Natural killer cell (primary cell): ENCODE data around the gene CPA5. TPM values are rescaled to one million over a fixed set of nuclear protein-coding genes. Genes with fewer than 3 reads are reported as not detected.

Experiments used
- ATAC-seq, 3 donors: fragments of 150-1000 bp in 2 of 3; fragments of 200-7000 bp in 1 of 3; cut with Tn5 transposase; 1 replicate in 1 of 3; 2 replicates in 2 of 3; pipeline ENCODE4 v1.10.0; 2021; ENCODE audit warnings: mild to moderate bottlenecking in 2 of 3, moderate library complexity in 2 of 3
- DNase-seq, 2 donors: peaks; one replicate each; pipeline versions ENCODE4 v3.0.0 to v3.0.0-alpha.2; 2013 to 2021; ENCODE audit warnings: mixed read lengths in 1 of 2
- H3K27ac ChIP-seq: one replicate; pipeline ENCODE4 v1.5.1; 2013; ENCODE audit warnings: mild to moderate bottlenecking, low read length
- H3K27me3 ChIP-seq: one replicate; pipeline ENCODE4 v1.6.1; 2013; ENCODE audit warnings: low read length; ENCODE audit not compliant: control insufficient read depth, insufficient read depth
- H3K36me3 ChIP-seq: one replicate; pipeline ENCODE4 v1.6.1; 2013; ENCODE audit warnings: low read length; ENCODE audit not compliant: control insufficient read depth, insufficient read depth
- H3K4me1 ChIP-seq: one replicate; pipeline ENCODE4 v1.6.1; 2013; ENCODE audit warnings: low read length; ENCODE audit not compliant: control insufficient read depth, insufficient read depth
- H3K4me3 ChIP-seq: one replicate; pipeline ENCODE4 v1.5.1; 2013; ENCODE audit warnings: low read length
- H3K9me3 ChIP-seq: one replicate; pipeline ENCODE4 v1.6.1; 2013; ENCODE audit warnings: low read length; ENCODE audit not compliant: control insufficient read depth, insufficient read depth
- H3K27ac Mint-ChIP-seq, 2 donors: one replicate each; pipeline ENCODE4 v1.8.0; 2022; ENCODE audit warnings: mild to moderate bottlenecking in 2 of 2, mixed read lengths in 2 of 2, moderate library complexity in 1 of 2
- H3K27me3 Mint-ChIP-seq, 2 donors: one replicate each; pipeline ENCODE4 v1.8.0; 2022; ENCODE audit warnings: low read depth in 2 of 2, mixed read lengths in 2 of 2
- H3K36me3 Mint-ChIP-seq: one replicate; pipeline ENCODE4 v1.8.0; 2022; ENCODE audit warnings: mixed read lengths
- H3K4me1 Mint-ChIP-seq, 2 donors: one replicate each; pipeline ENCODE4 v1.8.0; 2022; ENCODE audit warnings: mixed read lengths in 2 of 2
- H3K4me3 Mint-ChIP-seq: one replicate; pipeline ENCODE4 v1.8.0; 2022; ENCODE audit warnings: mild to moderate bottlenecking, moderate library complexity, mixed read lengths
- H3K9me3 Mint-ChIP-seq, 2 donors: one replicate each; pipeline ENCODE4 v1.8.0; 2022; ENCODE audit warnings: mixed read lengths in 2 of 2
- CTCF ChIP-seq: fragments of 200-600 bp; IDR thresholded peaks from one replicate; pipeline ENCODE4 v1.8.0; 2022; ENCODE audit warnings: antibody characterized with exemption
- WGBS: methylation state at CpG from one replicate; pipeline ENCODE4 v1.1.7; 2013; ENCODE audit warnings: missing lambda C conversion rate; ENCODE audit not compliant: insufficient coverage; 5-methylcytosine and 5-hydroxymethylcytosine counted together
- intact Hi-C: fragments of 100-400 bp; cut with micrococcal nuclease; formaldehyde crosslinking; loops from one replicate; pipeline ENCODE4 v1.14.2; 2022
- total RNA-seq, 4 donors: library from RNA; stranded (reverse); fragments of 120-200 nt in 1 of 4; gene quantifications; one replicate each; pipeline versions ENCODE4 v1.2.3 to v1.2.4, GENCODE V29; 2013 to 2022

The CPA5 gene
- total RNA-seq, 3 donors from 2014 or later (not counting 1 experiment from before 2014, with no cell fraction given), result not detected

- Histone ChIP-seq H3K9me3 (peaks cover 7% of the 10 kb centered on the region), H3K27me3 (no peaks in the 10 kb centered on the region), H3K27ac (no peak overlapping the region), H3K36me3 (no peaks in the 10 kb centered on the region), H3K4me3 (no peak overlapping the region), H3K4me1 (no peaks in the 10 kb centered on the region)
- intact Hi-C loops, result loop anchor here (5.0 kb wide), 1 partner anchor 50 kb away; no protein-coding TSS in a partner anchor
- Mint-ChIP-seq H3K27me3 (peaks cover 0 to 4% of the 10 kb centered on the region in 2 donors), H3K4me3 (no peak overlapping the region), H3K9me3 (peaks cover 0 to 7% of the 10 kb centered on the region in 2 donors), H3K4me1 (no peaks in the 10 kb centered on the region), H3K36me3 (no peaks in the 10 kb centered on the region), H3K27ac (no peak overlapping the region)
- DNase-seq (no peak), ATAC-seq (no peak)
- no peak for TF ChIP-seq CTCF
- 83% methylated on average over 13 of the region's 16 CpGs for WGBS
These were observed 12.4 kb downstream of the CPA5 start for GRCh38 chr7:130356876-130357611.

- WGBS, result 90% methylated on average over 4 of the region's 4 CpGs
- Mint-ChIP-seq H3K4me3 (no peak overlapping the region), H3K9me3 (peaks cover 0 to 7% of the 10 kb centered on the region in 2 donors), H3K36me3 (no peaks in the 10 kb centered on the region), H3K27ac (no peak overlapping the region), H3K4me1 (no peaks in the 10 kb centered on the region), H3K27me3 (no peaks in the 10 kb centered on the region)
- no peaks in the 10 kb centered on the region for H3K36me3 ChIP-seq
- intact Hi-C loops, result loop anchor here (5.0 kb wide), 1 partner anchor 49 kb away; no protein-coding TSS in a partner anchor
- H3K4me1 ChIP-seq, result no peaks in the 10 kb centered on the region
- no peaks in the 10 kb centered on the region for H3K27me3 ChIP-seq
- TF ChIP-seq CTCF, result no peak
- DNase-seq (no peak), ATAC-seq (no peak)
- H3K4me3 ChIP-seq, result no peak overlapping the region
- H3K27ac ChIP-seq, result no peak overlapping the region
- peaks cover 7% of the 10 kb centered on the region for H3K9me3 ChIP-seq
These were observed 13.9 kb downstream of the CPA5 start for GRCh38 chr7:130358471-130358870.

- no peak overlapping the region for H3K4me3 ChIP-seq
- TF ChIP-seq CTCF, result no peak
These were observed 14.8 kb downstream of the CPA5 start for GRCh38 chr7:130359276-130359857.

More at GRCh38 chr7:130359276-130359857, 14.8 kb downstream of the CPA5 start:
- Histone ChIP-seq H3K4me1 (no peaks in the 10 kb centered on the region), H3K27ac (no peak overlapping the region), H3K9me3 (peaks cover 7% of the 10 kb centered on the region), H3K27me3 (no peaks in the 10 kb centered on the region), H3K36me3 (no peaks in the 10 kb centered on the region)
- WGBS, result 91% methylated on average over 5 of the region's 5 CpGs
- ATAC-seq, result no peak
- no peak for DNase-seq
- H3K36me3 Mint-ChIP-seq, result no peaks in the 10 kb centered on the region
- no peaks in the 10 kb centered on the region for H3K27me3 Mint-ChIP-seq
- intact Hi-C loops, result loop anchor here (5.0 kb wide), 1 partner anchor 48 kb away; no protein-coding TSS in a partner anchor
- H3K9me3 Mint-ChIP-seq, result peaks cover 0 to 7% of the 10 kb centered on the region in 2 donors
- no peaks in the 10 kb centered on the region for H3K4me1 Mint-ChIP-seq
- H3K4me3 Mint-ChIP-seq, result no peak overlapping the region
- H3K27ac Mint-ChIP-seq, result no peak overlapping the region
